DMS53 treated with DMSO at 0.1 percent for 48 hours (cell line): ENCODE data around the gene INPP5D.
"Not testable (repeated sequence)": the region's sequence is repeated elsewhere in the genome, so short reads cannot be mapped to it uniquely, and the experiment has no call there.

Experiments used
- DNase-seq: peaks from one replicate; lab custom pipeline; 2025; ENCODE audit not compliant: unreplicated experiment; lab: John Stamatoyannopoulos, UW

INPP5D gene

DNA sequence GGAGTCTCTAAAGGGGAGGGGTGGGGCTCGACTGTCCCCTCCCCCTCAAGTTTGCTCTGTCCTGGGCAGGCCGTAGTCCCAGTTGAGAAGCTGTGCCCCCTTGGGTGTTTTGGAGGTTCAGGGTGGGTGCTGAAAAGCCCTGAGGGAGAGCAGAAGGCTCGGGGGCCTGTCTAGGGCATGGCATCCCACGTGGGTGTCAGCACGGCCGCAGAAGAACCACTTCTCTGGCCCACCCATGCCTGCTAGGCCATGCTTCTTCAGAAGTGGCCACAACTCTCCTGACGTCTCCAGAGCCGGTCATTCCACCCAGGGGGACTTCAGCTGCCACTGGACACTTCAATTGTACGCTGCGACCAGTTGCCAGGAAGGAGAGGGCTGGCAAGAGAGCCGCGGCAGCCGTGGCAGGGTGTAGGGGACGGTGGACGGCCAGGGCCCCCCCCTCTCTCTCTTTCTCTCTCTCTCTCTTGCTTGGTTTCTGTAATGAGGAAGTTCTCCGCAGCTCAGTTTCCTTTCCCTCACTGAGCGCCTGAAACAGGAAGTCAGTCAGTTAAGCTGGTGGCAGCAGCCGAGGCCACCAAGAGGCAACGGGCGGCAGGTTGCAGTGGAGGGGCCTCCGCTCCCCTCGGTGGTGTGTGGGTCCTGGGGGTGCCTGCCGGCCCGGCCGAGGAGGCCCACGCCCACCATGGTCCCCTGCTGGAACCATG is at the start of gene INPP5D:
Gene INPP5D (plus strand): TSS at position 546 of the 704 bp plus-strand sequence. CDS start 137 bp downstream, at position 683.
- DNase-seq: no peak

DNA sequence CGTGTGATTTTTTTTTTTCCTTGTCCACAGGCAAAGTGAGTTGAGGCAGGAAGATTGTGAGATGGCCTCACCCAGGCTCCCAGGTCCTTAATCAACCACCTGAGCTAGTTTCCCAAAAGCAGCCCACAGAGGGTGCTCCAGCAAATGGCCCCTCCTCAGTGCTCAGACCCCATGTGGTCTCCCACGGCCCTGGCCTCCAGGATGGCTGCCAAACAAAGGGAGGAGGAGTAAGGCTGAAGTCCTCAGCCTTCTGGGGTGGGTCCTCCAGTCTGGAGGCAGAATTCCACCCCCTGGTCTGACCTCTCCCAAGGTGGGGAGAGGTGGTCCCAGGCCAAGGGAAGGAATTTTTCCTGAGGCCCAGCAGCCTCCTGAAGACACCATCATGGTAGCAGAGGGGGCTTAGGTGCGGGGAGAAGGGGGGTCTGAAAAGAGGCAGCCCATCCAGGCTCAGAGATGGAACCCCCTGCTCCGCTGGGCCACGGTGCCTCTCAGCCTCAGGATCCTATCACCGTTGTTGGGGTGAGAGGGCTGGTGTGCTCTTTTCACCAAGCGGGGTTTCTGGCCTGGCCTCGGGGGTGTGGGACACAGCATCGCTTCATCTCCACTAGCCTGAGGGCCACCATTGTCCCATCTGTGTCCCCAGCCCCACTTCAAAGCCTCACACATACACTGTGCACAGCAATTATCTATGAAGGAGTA is 49.4 kb upstream of the INPP5D start:
- DNase-seq: no peak

DNA sequence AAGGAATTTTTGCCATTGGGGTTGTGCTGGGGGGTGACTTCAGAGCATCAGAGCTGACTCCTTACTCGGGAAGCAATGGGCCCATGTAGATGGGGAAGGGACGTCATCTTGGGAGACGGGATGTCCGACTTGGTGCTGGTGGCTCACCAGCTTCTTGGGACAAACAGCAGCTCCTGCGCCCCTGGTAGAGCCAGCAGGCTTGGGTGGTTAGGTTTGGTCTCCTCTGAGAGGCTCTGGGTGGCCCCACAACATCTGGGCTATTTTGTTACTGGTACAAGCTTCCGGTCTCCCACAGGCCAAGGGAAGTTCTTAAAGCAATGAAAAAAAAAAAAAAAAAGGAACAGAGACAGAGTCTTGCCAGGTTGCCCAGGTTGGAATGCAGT is 48.9 kb upstream of the INPP5D start:
- DNase-seq: no peak

DNA sequence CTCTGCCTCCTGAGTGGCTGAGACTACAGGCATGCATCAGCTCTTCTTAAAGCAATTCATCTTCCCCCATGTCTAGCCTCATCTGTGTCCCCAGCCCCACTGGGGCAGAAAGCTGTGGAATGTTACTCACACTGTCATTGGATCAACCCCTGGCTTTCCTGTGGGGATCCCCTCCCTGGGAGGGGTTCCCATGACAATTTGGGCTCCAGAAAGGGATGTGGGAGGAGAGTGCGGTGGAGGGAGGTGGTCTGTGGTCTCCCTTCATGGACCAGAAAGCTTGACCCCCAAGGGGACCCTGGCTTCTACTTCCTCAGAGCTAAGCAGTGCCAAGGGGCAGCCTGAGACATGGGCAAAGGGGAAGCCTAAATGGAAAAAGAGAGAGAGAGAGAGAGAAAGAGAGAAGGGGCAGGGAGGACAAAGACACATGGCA is 48.4 kb upstream of the INPP5D start:
- no peak for DNase-seq

DNA sequence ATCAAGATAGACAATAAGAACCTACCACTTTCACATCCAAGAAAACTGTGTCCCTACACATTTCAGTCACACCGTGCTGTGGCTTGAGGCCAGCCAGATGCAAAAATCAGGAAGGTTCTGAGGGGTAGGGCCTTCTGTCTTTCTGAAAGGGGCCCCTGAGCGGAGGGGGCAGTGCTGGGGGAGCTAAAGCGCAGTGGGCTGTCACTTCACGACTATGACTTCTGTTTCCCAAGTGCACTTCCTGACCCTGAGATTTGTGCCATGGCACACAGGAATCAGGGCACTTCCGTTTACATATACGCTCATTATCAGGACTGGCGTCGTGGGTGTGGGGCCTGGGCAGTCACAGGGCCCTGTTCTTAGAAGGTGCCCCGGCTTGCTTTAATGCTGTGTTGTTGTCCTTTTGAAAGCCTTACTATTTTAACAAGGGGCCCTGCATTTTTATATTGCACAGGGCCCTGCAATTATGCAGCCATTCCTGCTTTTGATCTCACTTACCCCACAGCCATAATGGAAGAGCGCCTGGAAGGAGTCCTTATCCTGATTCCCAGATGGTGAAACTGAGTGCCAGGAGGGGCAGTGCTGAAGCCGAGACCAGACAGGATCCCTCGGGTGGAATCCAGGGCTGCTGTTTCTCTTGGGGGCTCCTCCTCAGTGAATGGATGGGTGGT is 47.7 kb upstream of the INPP5D start:
- no peak for DNase-seq

DNA sequence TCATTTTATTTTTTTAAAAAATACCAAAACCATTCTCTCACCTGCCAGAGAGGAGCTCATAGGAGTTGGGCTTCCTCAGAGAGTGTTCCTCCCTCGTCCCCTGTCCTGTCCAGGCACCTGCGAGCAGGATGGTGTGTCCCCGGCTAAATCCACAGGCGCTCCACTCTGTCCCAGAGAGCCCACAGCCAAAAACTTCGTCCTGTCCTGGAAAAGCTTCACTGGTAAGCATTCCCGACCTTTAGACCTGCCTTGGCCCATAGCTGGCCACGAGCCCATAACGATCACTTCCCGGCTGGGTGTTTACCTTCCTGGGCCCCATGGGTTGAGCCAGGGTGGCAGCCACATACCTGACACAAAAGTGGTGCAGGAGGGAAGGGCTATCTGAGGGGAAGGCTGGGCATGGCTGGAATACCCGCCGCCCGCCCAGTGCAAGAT is 47.1 kb upstream of the INPP5D start, which contains the start of gene NGEF:
Gene NGEF (minus strand): TSS at position 230 of the 435 bp plus-strand sequence. CDS start 38,366 bp downstream, outside the sequence.
- no peak for DNase-seq

DNA sequence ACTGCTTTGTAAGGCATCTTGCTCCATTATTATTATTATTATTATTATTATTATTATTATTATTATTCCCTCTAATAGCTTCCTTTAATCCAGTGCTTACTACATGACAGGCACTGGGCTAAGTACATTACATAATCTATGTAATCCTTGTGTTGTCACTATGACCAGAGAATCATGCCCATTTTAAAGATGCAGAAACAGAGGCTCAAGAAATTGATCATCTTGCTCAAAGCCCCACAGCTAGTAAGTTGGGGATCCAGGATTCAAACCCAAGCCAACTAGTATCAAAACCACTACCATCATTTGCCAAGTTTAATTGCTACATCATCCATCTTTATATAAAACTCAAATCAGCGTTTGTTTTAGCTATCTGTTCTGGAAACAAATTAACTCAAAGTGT is 46.5 kb upstream of the INPP5D start:
- DNase-seq: no peak

DNA sequence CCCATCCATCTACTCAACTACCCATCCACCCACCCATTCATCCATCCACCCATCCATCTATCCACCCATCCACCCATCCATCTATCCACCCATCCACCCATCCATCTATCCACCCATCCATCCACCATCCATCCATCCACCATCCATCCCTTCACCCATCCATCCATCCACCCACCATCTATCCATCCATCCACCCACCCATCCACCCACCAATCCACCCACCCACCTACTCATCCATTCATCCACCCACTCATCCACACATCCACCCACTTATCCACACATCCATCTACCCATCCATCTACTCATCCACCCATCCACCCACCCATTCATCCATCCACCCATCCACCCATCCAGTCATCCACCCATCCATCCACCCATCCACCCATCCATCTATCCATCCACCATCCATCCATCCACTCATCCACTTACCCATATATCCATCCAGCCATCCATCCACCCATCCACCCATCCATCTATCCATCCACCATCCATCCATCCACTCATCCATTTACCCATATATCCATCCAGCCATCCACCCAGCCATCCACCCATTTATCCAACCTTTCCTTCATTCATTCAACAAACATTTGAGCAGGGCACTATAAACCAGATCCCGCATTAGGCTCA is 45.0 kb upstream of the INPP5D start:
- DNase-seq: no peak

DNA sequence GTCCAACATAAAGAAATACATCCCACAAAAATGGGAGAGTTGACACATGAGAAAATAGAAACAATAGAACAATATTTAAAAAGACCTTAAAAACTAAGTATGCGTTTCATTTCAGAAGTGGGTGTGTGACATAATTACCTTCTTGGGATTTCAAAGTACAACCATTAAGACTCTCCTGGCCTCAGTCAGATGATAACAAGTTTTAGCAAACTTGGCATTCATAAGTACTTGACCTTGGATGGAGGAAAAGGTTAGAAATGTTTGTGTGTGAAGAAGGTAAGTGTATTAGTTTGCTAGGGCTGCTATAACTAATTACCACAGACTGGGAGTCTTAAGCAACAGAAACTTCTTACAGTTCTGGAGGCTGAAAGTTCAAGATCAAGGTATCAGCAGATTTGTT is 42.2 kb upstream of the INPP5D start:
- no peak for DNase-seq

DNA sequence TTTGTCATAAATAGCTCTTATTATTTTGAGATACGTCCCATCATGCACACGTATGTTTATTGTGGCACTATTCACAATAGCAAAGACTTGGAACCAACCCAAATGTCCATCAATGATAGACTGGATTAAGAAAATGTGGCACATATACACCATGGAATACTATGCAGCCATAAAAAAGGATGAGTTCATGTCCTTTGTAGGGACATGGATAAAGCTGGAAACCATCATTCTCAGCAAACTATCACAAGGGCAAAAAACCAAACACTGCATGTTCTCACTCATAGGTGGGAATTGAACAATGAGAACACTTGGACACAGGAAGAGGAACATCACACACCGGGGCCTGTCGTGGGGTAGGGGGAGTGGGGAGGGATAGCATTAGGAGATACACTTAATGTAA is 40.5 kb upstream of the INPP5D start:
- not testable (repeated sequence) for DNase-seq

DNA sequence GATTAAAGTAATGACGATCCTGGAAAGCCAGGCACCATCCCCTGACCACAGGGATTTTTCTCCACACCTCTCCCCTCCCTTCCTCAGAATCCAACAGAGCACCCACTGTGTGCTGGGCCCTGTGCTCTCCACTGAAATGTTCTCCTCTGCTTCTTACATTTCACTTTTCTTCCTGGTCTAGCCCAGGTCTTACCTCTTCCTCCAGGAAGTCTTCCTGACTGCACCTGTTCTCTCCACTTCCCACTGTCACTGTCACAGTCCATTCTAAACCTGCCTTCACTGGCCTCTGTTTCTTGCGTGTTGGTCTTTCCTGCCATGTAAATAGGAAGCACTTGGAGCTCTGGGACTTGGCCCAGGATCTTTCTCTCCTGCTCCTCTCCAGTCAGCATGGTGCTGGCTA is 39.7 kb upstream of the INPP5D start:
- DNase-seq: no peak

DNA sequence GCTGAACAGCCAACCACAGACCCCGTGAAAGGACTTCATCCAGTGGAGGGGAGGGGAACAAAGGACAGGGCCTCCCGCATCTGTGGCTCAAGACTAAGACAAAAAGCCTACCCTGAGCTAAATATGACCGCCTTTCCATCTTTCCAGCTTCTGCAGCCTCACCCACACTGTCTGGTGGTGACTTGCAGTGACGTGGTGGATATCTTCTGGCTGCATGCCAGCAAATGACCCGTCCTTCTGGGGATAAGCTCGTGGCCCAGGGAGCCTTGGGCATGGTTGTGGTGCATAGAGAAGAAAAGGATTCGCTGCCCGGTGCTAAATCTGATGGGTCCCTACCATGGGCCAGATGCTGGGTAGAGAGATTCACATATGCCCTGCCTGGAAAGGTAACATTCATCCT is 38.4 kb upstream of the INPP5D start:
- no peak for DNase-seq

DNA sequence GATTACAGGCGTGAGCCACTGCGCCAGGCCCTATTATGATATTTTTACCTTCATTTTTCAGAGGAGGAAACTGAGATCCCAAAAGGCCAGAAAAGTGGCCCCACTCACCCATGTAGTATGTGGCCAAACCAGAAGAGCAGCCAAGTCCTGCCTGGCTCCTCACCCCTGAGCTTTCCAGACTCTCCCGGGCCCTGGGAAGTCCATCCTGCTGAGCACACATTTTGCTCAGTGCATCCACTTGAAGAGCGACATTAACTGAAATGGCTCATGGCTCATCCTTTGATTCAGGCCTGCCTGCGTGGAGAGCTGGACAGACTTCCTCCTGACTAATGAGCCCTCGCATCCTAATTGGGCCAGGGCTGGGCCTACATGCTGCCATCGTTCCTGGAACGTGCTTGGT is 37.6 kb upstream of the INPP5D start:
- no peak for DNase-seq

DNA sequence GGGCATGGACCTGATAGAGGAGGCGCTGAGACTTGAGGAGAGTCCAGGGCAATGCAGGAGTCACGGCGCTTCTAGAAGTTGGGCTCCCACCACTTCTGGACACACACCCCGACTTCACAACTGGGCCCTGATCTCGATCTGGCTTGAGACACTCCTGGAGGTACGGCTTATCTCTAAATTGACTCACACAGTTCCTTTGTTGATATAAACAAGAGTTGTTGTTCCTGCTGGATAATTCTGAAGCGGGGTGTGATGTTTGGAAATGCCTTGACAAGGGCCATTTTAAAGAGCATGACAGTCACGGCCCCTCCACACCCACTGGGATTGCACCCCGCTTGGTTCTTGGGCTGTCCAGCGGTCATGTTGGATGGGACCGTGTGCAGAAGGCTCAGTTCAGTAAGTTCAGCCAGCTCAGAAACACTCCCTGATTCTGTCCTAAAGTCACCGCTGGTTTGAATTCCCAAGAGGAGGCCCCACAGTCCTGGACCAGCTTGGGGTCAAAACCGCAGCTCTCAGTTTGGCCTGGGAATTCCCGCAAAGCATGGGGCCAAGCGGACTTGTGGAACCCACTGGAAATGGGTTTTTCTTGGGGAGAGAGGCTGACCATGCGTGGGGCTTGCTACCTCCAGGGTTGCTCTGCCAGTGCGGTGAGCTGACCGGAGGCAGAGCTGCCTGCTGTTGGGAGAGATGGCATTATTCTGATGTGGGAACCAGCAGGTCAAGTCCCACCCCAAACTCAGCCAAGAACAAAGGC is 37.0 kb upstream of the INPP5D start:
- DNase-seq: no peak

DNA sequence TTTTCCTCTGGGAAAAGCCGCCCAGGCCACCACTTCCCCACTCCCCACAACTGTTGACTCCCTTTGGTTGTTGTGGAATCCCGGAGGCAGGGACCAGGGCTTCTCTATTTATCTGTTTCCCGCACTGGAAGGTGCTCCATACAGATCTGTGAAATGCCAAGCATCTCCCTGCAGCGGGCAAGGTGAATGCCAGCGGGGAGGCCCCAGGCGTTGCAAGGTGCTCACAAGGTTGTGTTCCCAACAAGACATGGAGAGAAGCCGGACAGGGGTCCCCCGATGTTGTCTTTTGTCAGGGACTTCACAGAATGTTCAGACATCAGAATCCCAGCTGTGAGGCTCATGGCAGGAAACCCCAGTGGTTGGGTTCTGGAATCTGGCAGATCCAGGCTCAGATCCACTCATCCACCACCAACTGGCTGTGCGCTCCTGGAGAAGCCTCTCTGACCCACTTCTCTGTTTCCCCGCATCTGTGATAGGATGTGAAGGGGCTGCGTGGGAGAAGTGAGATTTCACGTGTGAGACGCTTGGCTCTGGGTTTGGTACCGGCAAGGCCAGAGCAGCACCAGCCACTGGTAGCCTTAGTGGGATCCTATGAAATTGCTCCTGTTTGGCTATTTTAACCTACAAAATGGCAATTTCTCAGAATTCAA is 36.3 kb upstream of the INPP5D start:
- DNase-seq: no peak

DNA sequence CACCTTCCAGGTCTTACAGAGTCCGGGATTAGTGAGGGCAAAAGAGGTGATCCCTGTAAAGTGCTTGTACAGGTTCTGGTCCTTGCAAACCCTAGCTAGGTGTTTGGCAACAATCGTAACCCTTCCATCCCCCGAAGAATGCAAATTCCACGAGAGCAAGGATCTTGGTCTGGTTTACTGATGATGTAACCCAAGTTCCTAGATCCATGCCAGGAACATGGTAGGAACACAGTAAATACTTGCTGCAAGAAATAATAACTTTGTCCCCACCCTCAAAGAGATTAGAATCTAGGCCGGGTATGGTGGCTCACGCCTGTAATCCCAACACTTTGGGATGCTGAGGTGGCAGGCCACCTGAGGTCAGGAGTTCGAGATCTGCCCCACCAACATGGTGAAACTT is 34.4 kb upstream of the INPP5D start:
- DNase-seq: no peak

DNA sequence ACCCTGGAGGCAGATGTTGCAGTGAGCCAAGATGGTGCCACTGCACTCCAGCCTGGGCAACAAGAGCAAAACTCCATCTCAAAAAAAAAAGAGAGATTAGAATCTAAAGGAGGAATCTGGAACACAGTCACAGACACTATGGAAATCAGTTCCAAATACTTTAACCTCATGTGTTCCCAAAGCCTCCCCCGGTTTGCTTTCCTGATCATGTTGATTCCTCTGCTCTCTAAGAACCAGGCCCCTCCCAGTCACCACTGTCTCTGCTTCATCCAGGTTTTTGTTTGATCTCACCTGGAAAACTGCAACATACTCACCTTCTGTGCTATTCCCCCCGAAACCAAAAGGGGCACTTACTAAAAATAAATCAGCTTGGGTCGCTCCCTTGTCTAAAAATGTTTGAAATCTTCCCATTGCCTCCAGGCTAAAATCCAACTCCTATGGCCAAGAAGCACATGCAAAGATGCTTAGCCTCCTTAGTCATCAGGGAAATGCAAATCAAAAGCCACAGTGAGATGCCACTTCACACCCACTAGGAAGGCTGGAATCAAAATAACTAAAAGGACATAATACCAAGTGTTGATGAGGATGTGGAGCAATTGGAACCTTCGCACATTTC is 33.8 kb upstream of the INPP5D start:
- DNase-seq: no peak

DNA sequence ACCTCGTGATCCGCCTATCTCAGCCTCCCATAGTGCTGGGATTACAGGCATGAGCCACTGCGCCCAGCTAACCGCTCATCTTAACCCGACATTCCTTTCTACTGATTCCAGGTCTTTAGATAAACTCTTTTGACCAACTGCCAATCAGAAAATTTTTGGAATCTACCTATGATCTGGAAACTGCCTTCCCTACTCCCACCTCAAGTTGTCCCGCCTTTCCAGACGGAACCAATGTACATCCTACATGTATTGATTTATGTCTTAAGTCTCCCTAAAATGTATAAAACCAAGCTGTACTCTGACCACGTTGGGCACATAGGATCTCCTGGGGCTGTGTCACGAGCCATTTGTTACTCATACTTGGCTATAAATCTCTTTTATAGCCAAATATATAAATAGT is 30.8 kb upstream of the INPP5D start:
- DNase-seq: no peak

DNA sequence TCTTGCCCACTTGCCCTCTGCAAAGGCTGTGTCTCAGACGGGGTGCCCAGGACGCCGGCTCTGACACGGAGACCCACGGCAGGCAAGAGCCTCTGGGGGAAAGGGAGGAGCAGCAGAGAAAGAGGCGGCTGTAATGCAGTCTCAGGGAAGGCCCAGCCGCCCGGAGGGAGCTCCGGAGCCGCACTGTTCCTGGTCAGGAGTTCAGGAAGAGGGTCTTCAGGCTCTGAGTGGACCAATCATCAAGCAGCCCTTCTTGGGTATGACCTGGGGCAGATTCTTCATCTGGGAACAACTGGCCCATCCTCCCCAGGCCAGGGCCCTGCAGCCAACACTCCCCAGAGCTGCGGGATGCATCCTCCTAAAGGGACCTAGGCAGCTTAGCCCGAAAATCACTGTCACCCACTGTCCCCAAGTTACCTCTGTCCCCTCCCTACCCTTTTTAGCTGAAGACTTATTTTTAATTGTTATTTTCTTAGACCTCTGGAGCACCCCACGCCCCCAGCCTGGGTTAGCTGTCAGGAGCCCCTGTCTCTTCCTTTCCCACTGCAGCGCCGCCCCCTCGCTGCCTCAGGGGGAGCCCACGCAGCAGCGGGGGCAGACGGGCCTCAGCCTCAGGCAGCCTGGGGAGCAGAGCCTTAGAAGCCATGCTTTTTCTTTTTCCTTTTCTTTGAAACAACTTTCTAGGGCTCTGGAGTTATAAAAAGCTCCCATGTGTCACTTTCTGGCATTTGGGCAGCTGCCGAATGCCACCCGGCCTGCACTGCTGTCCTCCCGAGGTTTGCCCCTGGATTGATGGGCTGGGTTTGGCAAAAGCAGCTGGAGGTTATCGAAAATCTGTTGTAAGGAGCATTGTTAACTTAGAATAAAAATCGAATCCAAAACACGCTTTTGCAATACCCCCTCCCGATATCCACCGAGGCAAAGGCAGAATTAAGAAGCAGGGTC is 28.3 kb upstream of the INPP5D start:
- no peak for DNase-seq
